ENCODE measurements around the gene HMGB3. TPM values are rescaled to one million over a fixed set of nuclear protein-coding genes. Genes with fewer than 3 reads are reported as not detected.

Gene HMGB3
- total RNA-seq, 1 experiment from 2014 or later, result 395 TPM

- DNase-seq (ENCODE audit: low spot score) (no peak), ATAC-seq (no peak)
- ChIA-PET CTCF (no interaction called here), POLR2A (no interaction called here)
- TF ChIP-seq OVOL2 (CRISPR knock-in tag; IDR thresholded peaks at IDR 0.05; ENCODE audit: borderline replicate concordance) (no peak), CDX4 (CRISPR knock-in tag; IDR thresholded peaks at IDR 0.05; ENCODE audit: borderline replicate concordance) (no peak), KAT7 (CRISPR knock-in tag; IDR thresholded peaks at IDR 0.05; ENCODE audit: borderline replicate concordance) (no peak), NFATC4 (CRISPR knock-in tag; IDR thresholded peaks at IDR 0.05) (no peak), EMX1 (CRISPR knock-in tag; IDR thresholded peaks at IDR 0.05) (no peak), ZNF317 (CRISPR knock-in tag; IDR thresholded peaks at IDR 0.05; ENCODE audit: borderline replicate concordance, low read depth) (no peak), ELF4 (CRISPR knock-in tag; IDR thresholded peaks at IDR 0.05; ENCODE audit: low read depth) (no peak), ZNF423 (CRISPR knock-in tag; IDR thresholded peaks at IDR 0.05) (no peak), ZNF416 (CRISPR knock-in tag; IDR thresholded peaks at IDR 0.05) (no peak)
- TF ChIP-seq, protein P1, sequence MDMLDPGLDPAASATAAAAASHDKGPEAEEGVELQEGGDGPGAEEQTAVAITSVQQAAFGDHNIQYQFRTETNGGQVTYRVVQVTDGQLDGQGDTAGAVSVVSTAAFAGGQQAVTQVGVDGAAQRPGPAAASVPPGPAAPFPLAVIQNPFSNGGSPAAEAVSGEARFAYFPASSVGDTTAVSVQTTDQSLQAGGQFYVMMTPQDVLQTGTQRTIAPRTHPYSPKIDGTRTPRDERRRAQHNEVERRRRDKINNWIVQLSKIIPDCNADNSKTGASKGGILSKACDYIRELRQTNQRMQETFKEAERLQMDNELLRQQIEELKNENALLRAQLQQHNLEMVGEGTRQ (CRISPR knock-in tag; IDR thresholded peaks at IDR 0.05), result no peak
- TF ChIP-seq, protein P2, sequence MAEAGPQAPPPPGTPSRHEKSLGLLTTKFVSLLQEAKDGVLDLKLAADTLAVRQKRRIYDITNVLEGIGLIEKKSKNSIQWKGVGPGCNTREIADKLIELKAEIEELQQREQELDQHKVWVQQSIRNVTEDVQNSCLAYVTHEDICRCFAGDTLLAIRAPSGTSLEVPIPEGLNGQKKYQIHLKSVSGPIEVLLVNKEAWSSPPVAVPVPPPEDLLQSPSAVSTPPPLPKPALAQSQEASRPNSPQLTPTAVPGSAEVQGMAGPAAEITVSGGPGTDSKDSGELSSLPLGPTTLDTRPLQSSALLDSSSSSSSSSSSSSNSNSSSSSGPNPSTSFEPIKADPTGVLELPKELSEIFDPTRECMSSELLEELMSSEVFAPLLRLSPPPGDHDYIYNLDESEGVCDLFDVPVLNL (CRISPR knock-in tag; IDR thresholded peaks at IDR 0.05; ENCODE audit: borderline replicate concordance, low read depth), result no peak
- Mint-ChIP-seq H3K4me1 (no peaks in the 10 kb centered on the region), H3K36me3 (no peaks in the 10 kb centered on the region), H3K4me3 (no peak overlapping the region), H3K27me3 (ENCODE audit: low read depth) (no peaks in the 10 kb centered on the region), H3K9me3 (peaks cover 4% of the 10 kb centered on the region), H3K27ac (no peak overlapping the region)
These were observed 23.4 kb downstream of the HMGB3 start for GRCh38 chrX:151006410-151007109.

GRCh38 chrX:151009582-151009981 lies 26.4 kb downstream of the HMGB3 start:
- CTCF ChIA-PET, result no interaction called here
- Mint-ChIP-seq H3K4me1 (no peaks in the 10 kb centered on the region), H3K9me3 (peaks cover 18% of the 10 kb centered on the region), H3K36me3 (0 out of 2 replicates have a peak, but pooled peaks cover 8% of the 10 kb centered on the region), H3K27me3 (ENCODE audit: low read depth) (0 out of 2 replicates have a peak, but pooled peaks cover 4% of the 10 kb centered on the region), H3K4me3 (no peak overlapping the region), H3K27ac (no peak overlapping the region)
- POLR2A ChIA-PET, result no interaction called here
- DNase-seq (ENCODE audit: low spot score) (no peak), ATAC-seq (no peak)
- TF ChIP-seq ATF1 (CRISPR knock-in tag; IDR thresholded peaks at IDR 0.05), result no peak
- TF ChIP-seq, protein P3, sequence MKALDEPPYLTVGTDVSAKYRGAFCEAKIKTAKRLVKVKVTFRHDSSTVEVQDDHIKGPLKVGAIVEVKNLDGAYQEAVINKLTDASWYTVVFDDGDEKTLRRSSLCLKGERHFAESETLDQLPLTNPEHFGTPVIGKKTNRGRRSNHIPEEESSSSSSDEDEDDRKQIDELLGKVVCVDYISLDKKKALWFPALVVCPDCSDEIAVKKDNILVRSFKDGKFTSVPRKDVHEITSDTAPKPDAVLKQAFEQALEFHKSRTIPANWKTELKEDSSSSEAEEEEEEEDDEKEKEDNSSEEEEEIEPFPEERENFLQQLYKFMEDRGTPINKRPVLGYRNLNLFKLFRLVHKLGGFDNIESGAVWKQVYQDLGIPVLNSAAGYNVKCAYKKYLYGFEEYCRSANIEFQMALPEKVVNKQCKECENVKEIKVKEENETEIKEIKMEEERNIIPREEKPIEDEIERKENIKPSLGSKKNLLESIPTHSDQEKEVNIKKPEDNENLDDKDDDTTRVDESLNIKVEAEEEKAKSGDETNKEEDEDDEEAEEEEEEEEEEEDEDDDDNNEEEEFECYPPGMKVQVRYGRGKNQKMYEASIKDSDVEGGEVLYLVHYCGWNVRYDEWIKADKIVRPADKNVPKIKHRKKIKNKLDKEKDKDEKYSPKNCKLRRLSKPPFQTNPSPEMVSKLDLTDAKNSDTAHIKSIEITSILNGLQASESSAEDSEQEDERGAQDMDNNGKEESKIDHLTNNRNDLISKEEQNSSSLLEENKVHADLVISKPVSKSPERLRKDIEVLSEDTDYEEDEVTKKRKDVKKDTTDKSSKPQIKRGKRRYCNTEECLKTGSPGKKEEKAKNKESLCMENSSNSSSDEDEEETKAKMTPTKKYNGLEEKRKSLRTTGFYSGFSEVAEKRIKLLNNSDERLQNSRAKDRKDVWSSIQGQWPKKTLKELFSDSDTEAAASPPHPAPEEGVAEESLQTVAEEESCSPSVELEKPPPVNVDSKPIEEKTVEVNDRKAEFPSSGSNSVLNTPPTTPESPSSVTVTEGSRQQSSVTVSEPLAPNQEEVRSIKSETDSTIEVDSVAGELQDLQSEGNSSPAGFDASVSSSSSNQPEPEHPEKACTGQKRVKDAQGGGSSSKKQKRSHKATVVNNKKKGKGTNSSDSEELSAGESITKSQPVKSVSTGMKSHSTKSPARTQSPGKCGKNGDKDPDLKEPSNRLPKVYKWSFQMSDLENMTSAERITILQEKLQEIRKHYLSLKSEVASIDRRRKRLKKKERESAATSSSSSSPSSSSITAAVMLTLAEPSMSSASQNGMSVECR (CRISPR knock-in tag; IDR thresholded peaks at IDR 0.05; ENCODE audit: borderline replicate concordance), result no peak
- TF ChIP-seq HMGXB4 (CRISPR knock-in tag; IDR thresholded peaks at IDR 0.05), result no peak
- TF ChIP-seq RELA (CRISPR knock-in tag; IDR thresholded peaks at IDR 0.05; ENCODE audit: borderline replicate concordance), result no peak
- TF ChIP-seq PRRX2 (CRISPR knock-in tag; IDR thresholded peaks at IDR 0.05), result no peak
- TF ChIP-seq CBFB (CRISPR knock-in tag; IDR thresholded peaks at IDR 0.05; ENCODE audit: low read depth), result no peak
- no peak for TF ChIP-seq KAT7 (CRISPR knock-in tag; IDR thresholded peaks at IDR 0.05; ENCODE audit: borderline replicate concordance)
- TF ChIP-seq GTF2I (CRISPR knock-in tag; conservative IDR thresholded peaks at IDR 0.05), result no peak
- TF ChIP-seq NFE2L1 (CRISPR knock-in tag; IDR thresholded peaks at IDR 0.05), result no peak
- no peak for TF ChIP-seq TEAD4 (CRISPR knock-in tag; IDR thresholded peaks at IDR 0.05)
- TF ChIP-seq ELF4 (CRISPR knock-in tag; IDR thresholded peaks at IDR 0.05; ENCODE audit: low read depth), result no peak
- TF ChIP-seq TCF7 (CRISPR knock-in tag; IDR thresholded peaks at IDR 0.05; ENCODE audit: low read depth), result no peak
- TF ChIP-seq, protein P4, sequence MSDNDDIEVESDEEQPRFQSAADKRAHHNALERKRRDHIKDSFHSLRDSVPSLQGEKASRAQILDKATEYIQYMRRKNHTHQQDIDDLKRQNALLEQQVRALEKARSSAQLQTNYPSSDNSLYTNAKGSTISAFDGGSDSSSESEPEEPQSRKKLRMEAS (CRISPR knock-in tag; IDR thresholded peaks at IDR 0.05), result no peak
- no peak for TF ChIP-seq CREB1 (CRISPR knock-in tag; IDR thresholded peaks at IDR 0.05)
- TF ChIP-seq ZNF423 (CRISPR knock-in tag; IDR thresholded peaks at IDR 0.05), result no peak
- TF ChIP-seq, protein P5, sequence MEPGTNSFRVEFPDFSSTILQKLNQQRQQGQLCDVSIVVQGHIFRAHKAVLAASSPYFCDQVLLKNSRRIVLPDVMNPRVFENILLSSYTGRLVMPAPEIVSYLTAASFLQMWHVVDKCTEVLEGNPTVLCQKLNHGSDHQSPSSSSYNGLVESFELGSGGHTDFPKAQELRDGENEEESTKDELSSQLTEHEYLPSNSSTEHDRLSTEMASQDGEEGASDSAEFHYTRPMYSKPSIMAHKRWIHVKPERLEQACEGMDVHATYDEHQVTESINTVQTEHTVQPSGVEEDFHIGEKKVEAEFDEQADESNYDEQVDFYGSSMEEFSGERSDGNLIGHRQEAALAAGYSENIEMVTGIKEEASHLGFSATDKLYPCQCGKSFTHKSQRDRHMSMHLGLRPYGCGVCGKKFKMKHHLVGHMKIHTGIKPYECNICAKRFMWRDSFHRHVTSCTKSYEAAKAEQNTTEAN (CRISPR knock-in tag; IDR thresholded peaks at IDR 0.05), result no peak

All from WTC11 (cell line).